Right renal pelvis (tissue), 4 donors: Measurements from ENCODE around the gene SNCA. TPM values are rescaled to one million over a fixed set of nuclear protein-coding genes. Genes with fewer than 3 reads are reported as not detected.

Experiments
- DNase-seq, 4 donors: peaks; one replicate each; pipeline ENCODE4 v3.0.0-alpha.2; 2013; ENCODE audit warnings: low read depth in 4 of 4, low spot score in 3 of 4, missing footprints in 1 of 4
- polyA plus RNA-seq, 4 donors: library from polyadenylated mRNA; unstranded; fragments of 120-200 nt; gene quantifications; one replicate each; pipeline ENCODE4 v1.2.1, GENCODE V29; 2013; ENCODE audit not compliant: insufficient read length in 4 of 4

SNCA gene
- polyA plus RNA-seq, 4 donors: 44.9 to 65.9 (median 54.5) TPM

DNA sequence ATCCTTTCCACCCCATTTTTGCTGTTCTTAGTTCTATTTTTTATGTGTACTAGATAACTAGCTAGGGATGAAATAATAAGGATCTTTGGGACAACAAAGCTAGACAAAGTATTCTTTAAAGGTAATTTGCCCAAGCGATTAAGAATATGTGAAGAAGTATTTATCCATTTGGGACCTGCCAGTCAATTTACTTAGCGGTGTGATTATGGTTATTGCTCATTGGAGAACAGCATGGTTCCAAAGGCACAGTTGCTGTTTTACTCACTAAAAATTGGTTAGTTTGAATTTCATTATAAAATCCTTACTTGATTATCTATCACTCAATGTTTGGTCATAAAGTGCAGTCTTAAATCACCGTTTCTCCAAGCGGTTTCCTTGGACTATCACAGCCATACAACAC, 124.1 kb downstream of the SNCA start:
- no peak for DNase-seq

DNA sequence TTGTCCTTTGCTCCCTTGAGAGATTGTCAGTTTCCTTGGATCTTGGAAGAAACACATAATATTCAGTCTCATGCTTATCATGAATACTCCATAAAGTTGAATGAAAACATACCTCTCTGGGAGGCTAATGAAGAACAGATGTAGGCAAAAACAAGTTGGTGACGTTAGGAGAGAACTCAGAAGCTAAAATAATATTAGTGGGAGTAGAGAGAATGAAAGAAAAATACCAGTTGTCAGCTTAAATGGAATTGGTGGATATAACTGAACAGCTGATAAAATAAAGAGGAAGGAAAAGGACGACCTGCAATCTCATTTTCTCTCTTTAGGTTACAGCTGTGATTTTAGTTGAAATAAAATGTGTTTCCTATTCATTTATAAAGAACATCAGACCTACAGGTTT, 124.8 kb downstream of the SNCA start:
- DNase-seq: no peak

DNA sequence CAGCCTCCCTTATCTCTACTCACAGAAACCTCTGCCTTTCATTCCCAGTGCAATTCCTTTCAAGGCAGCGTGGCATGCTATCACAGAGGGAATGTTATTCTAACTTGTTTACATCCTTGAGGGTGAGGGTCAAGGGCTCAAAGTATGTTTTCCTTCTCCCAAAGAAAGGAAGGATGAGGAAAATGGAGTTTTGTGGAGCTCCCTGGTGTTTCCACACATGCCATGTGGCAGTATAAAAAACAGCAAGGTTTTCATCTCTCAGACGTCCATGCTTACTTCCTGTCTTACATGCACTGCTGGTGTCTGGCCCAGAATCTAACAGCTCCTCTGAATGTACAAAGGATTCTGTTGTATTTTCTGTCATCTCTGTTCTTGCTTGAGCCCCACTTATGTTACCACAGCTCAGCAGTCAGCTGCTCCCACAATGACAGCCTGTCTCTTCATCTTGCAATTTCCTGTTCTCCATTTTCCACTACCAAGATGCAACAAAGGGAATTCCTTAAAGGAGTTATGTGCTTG, 128.0 kb downstream of the SNCA start:
- DNase-seq: no peak

DNA sequence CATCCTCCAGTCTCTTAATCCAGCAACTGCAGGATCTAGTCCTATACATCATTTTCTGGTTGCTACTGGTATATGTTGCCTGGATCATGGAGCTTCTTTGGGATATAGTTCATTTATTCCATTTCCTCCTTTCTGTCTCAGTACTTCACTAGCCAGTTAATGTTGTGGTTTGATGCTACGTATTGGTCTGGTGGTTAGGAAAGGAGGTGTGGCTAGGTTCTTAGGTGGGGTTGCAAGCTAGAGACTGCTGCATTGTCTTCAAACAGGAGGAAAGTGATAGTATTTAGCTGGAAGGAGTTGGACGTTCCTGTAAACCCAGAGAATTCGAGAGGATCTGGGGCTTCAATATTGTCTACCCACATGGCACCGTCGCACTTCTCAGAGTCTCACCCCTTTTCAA, 129.5 kb downstream of the SNCA start:
- DNase-seq: no peak

DNA sequence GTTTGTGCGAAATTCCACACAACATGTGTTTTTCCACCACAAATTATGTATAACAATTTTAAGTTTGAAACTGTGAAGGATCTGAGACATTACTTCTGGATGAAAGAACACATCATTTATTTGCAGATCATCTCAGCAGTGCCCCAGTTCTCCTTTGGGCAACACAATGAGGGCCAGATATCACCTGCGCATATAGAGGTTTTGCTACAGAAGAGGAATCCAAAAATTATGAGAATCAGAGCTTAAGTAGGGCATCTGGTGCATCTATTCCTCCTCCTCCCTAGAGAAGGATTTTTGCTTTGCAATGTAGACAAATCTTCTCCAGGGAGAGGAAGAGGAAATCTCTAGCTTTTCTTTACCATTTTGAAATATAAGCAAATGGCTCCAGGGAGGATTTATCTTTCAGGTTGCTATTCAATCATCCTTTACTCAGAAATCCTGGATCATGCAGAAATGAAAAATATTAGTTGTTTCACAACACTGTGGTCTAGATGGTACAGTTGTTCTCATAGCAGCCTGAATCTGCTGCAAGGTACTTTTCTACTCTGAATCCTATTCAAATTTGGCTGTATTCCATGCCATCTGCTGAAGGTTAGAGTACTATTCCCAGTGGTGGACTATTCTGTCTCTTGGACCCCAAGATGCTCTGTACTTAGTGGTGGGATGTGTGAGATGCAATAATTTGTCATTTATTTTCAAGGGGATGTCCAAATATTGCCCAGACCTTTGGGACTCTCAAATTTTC, 132.1 kb downstream of the SNCA start:
- DNase-seq: no peak

DNA sequence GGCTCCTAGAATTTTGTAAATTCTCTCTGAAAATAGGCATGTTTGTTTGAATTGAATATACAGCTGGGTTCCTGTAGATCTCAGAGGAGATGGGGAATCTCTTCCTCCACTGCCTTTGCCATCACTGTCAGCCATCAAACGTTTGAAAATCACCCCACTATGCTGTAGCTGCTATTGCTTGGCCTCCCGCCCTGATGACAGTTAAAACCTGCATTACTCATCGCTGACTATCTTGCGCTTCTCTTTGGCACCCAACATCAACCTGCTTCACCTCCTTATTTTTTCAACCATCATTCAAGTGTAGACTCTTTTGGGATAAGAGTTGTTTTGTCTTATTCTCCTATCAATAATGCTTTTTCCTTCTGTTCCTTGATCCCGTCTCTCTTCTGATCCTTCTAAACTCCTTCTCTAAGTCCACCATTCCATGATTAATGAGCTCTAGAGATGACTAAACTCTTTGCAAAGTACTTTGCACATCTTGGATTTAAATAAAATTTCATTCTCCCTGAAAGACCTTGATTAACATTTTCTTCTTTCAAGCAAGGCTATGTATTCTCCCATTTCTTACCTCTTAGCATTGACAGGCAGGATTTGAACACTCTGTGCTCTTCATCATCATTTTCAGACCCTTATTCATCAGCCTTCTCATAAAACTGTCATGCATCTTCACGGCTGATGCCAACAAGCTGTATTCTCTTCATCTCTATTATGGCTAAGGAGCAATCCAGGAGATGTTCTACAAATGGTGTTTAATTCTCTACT, 133.0 kb downstream of the SNCA start:
- no peak for DNase-seq

DNA sequence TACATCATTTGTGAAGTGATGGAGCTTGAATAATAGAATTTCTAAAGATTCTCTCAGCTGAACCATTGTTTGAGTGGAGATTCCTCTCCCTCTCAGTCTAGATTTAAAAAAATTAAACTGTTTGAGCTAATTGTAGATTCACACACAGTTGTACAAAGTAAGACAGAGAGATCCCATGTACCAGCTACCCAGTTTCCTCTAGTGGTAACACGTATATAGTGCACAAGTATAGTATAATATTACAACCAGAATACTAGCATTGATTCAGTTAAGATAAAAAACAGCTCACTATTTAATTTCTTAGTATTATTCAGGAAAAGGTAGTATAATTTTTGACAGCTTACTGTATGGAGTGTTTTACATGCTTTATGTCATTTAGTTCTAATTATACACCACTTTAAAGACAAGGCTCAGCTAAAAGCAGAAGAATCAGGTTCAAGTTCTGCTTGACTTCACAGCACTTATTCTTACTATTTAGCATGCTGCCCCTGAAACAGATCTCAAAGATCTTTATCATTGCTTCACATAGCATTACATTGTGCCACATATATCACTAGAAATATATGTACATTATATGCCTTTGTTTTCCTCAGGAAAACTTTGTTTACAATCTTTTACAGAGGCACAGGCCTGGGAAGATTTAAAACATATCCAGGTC, 136.1 kb downstream of the SNCA start:
- no peak for DNase-seq

DNA sequence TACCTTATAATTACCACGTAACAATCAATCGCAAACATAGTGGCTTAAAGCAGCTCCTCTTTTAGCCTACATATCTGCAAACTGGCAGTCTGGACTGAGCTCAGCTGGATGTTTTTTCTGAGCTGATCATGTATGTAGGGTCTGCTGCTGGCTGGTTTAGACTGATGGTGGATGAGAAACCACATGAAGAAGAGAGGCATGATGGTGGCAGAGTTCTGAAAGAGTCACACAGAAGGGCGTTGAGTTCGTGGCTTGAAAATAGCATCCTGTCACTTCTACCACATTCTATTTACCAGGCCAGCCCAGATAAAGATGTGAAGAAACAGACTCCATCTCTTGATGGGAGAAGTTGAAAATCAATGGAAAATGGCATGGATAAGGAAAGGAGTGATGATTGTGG, 151.3 kb downstream of the SNCA start:
- no peak for DNase-seq

DNA sequence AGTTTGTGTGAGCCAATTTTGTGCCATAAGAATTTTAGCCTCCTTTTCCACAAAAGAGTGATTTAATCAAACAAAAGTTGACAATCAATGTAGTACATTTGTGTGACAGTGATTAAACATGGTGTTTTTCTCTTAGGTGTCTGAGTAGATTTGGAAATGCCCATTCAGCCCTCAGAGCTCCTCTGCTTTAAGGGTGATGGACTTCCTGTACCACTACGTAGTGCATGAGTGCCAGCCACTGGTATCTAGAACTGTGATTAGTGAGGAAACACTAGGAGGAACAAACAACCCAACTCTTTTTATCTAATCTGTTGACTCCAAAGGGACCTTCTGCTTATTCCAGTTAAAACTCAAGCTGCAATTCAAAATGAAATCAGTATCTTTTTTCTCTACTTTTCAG, 151.7 kb downstream of the SNCA start:
- no peak for DNase-seq

DNA sequence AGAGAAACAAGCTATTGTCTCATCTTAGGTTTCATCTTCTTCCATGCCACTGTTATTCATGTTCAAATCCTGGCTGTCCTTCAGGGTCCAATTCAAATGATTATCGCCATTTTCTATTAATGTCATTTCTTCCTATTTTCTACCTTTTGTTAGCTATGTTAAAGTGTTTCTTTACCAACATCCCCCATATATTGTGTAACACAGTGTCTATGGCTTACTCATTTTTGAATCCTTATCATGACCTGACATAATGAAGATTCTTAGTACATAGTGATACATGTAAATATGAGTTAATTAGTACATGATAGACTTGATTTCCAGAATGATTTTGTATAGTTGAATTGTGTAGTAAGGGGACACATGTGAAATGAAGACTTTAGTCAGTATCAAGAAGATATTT, 152.4 kb downstream of the SNCA start:
- no peak for DNase-seq

DNA sequence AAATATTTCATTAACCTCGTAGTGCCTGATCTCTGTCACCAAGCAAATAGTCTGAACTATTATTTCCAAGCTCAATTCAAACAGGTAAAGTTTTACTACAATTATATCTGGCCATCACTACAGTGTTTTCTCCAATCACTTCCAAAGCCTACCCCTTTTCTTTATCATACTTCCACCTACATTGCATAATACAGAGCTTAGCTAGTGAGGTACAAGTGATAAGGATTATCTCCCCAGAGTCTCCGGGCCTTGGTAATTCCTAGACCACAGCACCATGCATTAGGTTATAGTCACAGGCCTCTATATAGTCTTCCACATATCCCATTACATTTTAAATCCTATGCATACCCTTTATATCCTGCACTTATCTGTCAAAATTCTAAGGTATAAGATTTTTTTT, 154.2 kb downstream of the SNCA start:
- DNase-seq: no peak

DNA sequence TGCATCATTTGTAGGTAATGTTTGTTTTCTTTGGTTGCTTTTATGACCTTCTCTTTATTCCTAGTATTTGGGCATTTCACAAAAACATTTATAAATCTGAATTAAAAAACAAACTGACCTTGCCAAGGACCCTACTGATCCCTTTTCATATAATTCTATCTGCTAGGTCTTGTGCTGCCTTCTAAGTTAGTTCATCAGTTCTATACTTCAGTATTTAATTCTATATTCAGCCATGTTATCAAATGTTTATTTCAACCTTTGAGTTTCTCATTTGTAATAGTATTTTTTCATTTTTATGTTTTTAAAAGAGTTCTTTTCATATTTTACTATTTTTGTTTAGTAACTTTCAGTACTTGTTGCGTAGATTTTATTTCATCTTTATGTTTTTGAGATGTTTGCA, 155.3 kb downstream of the SNCA start:
- no peak for DNase-seq

DNA sequence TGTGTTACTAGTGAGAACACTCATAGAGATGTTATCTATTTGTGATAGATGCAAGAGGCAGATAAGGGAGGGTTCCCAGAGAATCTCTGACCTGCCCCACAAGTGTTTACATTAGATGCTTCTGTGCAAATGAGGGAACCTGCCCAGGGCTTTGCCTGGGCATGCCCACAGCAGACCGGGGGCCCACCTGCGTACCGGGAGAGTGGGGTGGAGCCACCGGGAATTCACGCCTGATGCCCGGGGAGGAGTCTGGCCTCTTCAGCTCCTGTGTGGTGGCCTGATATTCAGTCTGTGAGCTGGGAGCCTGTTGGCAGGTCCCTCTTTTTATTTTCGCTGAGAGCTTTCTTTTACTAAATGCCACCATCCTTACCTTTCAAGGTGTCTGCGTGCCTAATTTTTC, 155.7 kb downstream of the SNCA start:
- no peak for DNase-seq

DNA sequence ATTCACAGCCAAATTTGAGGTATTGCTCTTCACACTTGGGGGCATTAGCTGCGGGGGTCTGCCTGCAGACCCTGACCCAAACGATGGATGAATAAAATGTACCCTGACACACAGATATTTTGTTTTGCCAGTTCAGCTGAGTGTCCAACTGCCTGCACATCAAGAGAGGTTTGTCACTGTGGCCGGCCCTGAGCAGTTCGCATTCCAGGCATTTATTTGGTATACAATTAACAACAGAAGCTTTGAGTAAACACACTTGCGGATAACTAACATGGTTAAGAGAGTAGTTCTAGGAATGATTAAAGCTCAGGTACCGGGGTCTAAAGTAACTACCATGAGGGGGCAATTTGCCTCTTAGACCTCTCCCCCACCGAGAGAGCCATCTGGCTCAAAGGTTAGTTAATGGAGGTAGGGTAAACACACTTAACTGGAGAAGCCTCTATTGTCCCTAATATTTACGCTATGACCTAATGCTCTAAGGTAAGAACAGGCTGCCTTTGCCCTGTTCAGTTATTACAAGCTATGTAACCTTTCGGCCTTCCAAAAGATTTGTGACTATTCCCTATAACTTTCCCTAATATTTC, 162.0 kb downstream of the SNCA start:
- no peak for DNase-seq

Other genes starting within 250 kb of the SNCA start
- 1 to 10 TPM; 3.0 to 7.7 (median 5.2) TPM for gene MMRN1, start 57.7 kb upstream of the SNCA start, polyA plus RNA-seq